GM13977 (cell line): ENCODE measurements around the gene AFAP1.

Experiments
- DNase-seq: peaks from one replicate; pipeline ENCODE4 v3.0.0; 2012; ENCODE audit warnings: low spot score
- CTCF ChIP-seq: IDR thresholded peaks from 2 replicates; pipeline ENCODE4 v1.5.1; 2012; ENCODE audit warnings: mild to moderate bottlenecking, control low read depth; ENCODE audit not compliant: insufficient read depth; ENCODE audit errors: extremely low read depth, missing control alignments
- in situ Hi-C: fragments of 300-500 bp; cut with MboI; formaldehyde crosslinking; loops from one replicate; pipeline ENCODE4 v1.12.0; 2022; ENCODE audit warnings: low sequenced_read_pairs, low pct_unique_long_range_greater_than_20kb, mixed read lengths, inconsistent platforms; ENCODE audit not compliant: unreplicated experiment

Gene AFAP1

GRCh38 chr4:7917669-7918068, 22.0 kb downstream of the AFAP1 start:
- no peak for DNase-seq
- no peak for TF ChIP-seq CTCF
- in situ Hi-C loops = no loop called here

GRCh38 chr4:7915875-7916242, 23.8 kb downstream of the AFAP1 start:
- in situ Hi-C loops = no loop called here
- no peak for DNase-seq
- TF ChIP-seq CTCF = no peak

- TF ChIP-seq CTCF = no peak
- in situ Hi-C loops = no loop called here
- DNase-seq = no peak
Observed at GRCh38 chr4:7912826-7913225, 26.8 kb downstream of the AFAP1 start.

GRCh38 chr4:7910952-7911578, 28.6 kb downstream of the AFAP1 start:
- no peak for TF ChIP-seq CTCF
- in situ Hi-C loops = no loop called here
- DNase-seq = no peak

- TF ChIP-seq CTCF = no peak
- in situ Hi-C loops = no loop called here
- no peak for DNase-seq
Observed at GRCh38 chr4:7910263-7910896, 29.3 kb downstream of the AFAP1 start.

- no peak for DNase-seq
- no peak for TF ChIP-seq CTCF
- in situ Hi-C loops = no loop called here
Observed at GRCh38 chr4:7909463-7910262, 30.0 kb downstream of the AFAP1 start.
